Coronary artery (tissue), 2 donors: Measurements from ENCODE around the gene ZNF606.
A peak's percentile ranks its signal among the peaks of the same experiment; 100 is the strongest.

ENCODE experiments used
- DNase-seq: peaks from one replicate; pipeline ENCODE4 v3.0.0-alpha.2; 2017; ENCODE audit warnings: low spot score
- H3K27ac ChIP-seq, 2 donors: fragments of 200-600 bp; sonication (generic); one replicate each; pipeline ENCODE4 v1.5.1; 2016 to 2019
- H3K4me3 ChIP-seq: fragments of 200-600 bp; sonication (generic); 2 replicates; pipeline ENCODE4 v1.5.1; 2016; ENCODE audit warnings: mild to moderate bottlenecking, moderate library complexity
- CTCF ChIP-seq: fragments of 200-600 bp; sonication (generic); IDR thresholded peaks from one replicate; pipeline ENCODE4 v1.5.1; 2019; ENCODE audit warnings: antibody characterized with exemption

Gene ZNF606

GRCh38 chr19:57934820-57935665 is 67.6 kb downstream of the ZNF606 start, which contains the start of gene ZNF418:
Gene ZNF418 (minus strand): TSS chr19:57935402. CDS start chr19:57933822, 1,580 bp downstream.
- DNase-seq: no peak
- Histone ChIP-seq H3K4me3 (peak within 1 kb of the TSS; percentile 90), H3K27ac (peak within 1 kb of the TSS in 1 of 2 donors; percentile 82)
- TF ChIP-seq CTCF: no peak

GRCh38 chr19:57927587-57927986 is 75.0 kb downstream of the ZNF606 start:
- Histone ChIP-seq H3K4me3 (no peak overlapping the region), H3K27ac (no peak overlapping the region)
- no peak for DNase-seq
- no peak for TF ChIP-seq CTCF
